ENCODE measurements around the gene CUL4A.
"Not testable (repeated sequence)": the region's sequence is repeated elsewhere in the genome, so short reads cannot be mapped to it uniquely, and the experiment has no call there.

Gene CUL4A

GRCh38 chr13:113239357-113239756 is 29.9 kb downstream of the CUL4A start:
- no peak for DNase-seq (ENCODE audit: low spot score)

GRCh38 chr13:113239986-113240385 is 30.6 kb downstream of the CUL4A start:
- no peak for DNase-seq (ENCODE audit: low spot score)

- not testable (repeated sequence) for DNase-seq (ENCODE audit: low spot score)
These were observed 32.2 kb downstream of the CUL4A start for GRCh38 chr13:113241623-113242022.

DNA sequence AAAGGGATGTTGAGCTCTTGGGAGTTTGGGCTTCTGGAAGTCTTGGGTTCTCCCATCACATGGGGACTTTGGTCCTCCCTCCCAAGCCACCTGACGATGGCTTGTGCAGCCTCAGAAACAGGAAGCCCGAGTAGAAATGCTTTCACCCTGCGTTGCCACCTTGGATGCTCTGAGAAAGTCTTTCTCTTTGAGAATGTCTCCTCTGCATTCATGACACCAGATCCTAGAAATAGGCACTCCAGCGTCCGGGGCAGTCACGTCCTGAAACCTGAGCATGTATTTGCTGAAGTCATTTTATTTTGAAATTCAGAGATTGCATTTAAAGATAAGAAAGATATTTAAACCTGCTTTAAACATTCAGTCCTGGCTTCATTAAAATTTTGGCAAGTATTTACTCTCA is 34.4 kb downstream of the CUL4A start:
- DNase-seq (ENCODE audit: low spot score): no peak

GRCh38 chr13:113245849-113246796 is 36.7 kb downstream of the CUL4A start:
- DNase-seq (ENCODE audit: low spot score): no peak

- DNase-seq (ENCODE audit: low spot score): no peak
These were observed 43.2 kb downstream of the CUL4A start for GRCh38 chr13:113252516-113253095.

- not testable (repeated sequence) for DNase-seq (ENCODE audit: low spot score)
These were observed 48.5 kb downstream of the CUL4A start for GRCh38 chr13:113257908-113258307.

GRCh38 chr13:113258321-113259054 is 49.1 kb downstream of the CUL4A start:
- no peak for DNase-seq (ENCODE audit: low spot score)

- no peak for DNase-seq (ENCODE audit: low spot score)
These were observed 51.6 kb downstream of the CUL4A start for GRCh38 chr13:113260996-113261395.

GRCh38 chr13:113263016-113263415 is 53.6 kb downstream of the CUL4A start:
- not testable (repeated sequence) for DNase-seq (ENCODE audit: low spot score)

- no peak for DNase-seq (ENCODE audit: low spot score)
These were observed 58.4 kb downstream of the CUL4A start for GRCh38 chr13:113267642-113268405.

DNA sequence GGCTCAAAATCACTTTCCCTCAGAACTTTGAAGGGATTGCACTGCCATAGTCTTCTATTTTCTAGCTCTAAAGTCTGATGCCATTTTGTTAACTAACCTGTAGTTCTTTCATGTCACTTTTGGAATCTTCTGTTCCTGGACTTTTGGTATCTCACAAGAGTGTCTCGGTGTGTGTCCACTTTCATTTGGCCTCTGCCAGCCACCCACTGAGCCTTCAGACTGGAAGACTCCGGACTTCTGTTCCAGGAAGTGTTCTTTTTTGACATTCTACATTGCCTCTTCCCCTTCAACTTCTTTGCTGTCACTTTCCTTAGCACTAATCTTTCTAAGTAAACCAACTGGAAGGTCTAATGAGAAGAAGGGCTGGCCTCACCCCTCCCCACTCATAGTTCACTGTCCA is 62.6 kb downstream of the CUL4A start:
- DNase-seq (ENCODE audit: low spot score): no peak

DNA sequence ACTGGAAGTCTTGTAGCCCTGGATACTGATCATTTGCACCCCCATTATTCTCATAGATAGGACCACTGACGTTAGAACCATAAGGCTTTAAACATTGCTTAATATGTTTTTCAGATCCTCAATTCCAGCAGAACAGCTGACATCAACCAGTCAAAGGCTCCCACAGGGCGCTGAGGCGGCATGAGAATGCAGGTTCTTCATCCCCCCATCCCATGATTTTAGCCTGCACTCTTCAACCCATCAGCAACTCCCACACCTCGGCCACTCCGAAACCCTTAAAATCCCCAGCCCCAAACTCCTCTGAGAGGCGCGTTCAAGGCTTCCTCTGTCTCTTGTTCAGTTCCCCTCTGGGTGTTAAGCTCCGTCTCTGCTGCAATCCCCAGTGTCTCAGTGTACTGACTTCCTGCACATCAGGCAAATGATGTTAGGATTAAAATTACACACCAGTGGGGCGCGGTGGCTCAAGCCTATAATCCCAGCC is 63.3 kb downstream of the CUL4A start:
- DNase-seq (ENCODE audit: low spot score): no peak

GRCh38 chr13:113273321-113273720 is 63.9 kb downstream of the CUL4A start:
- no peak for DNase-seq (ENCODE audit: low spot score)

- no peak for DNase-seq (ENCODE audit: low spot score)
These were observed 64.6 kb downstream of the CUL4A start for GRCh38 chr13:113273851-113274590.

- no peak for DNase-seq (ENCODE audit: low spot score)
These were observed 65.3 kb downstream of the CUL4A start for GRCh38 chr13:113274721-113275120.

GRCh38 chr13:113275387-113275786 is 66.0 kb downstream of the CUL4A start:
- peak; percentile 58 for DNase-seq (ENCODE audit: low spot score)

GRCh38 chr13:113280126-113280525 is 70.7 kb downstream of the CUL4A start:
- DNase-seq (ENCODE audit: low spot score): no peak

DNA sequence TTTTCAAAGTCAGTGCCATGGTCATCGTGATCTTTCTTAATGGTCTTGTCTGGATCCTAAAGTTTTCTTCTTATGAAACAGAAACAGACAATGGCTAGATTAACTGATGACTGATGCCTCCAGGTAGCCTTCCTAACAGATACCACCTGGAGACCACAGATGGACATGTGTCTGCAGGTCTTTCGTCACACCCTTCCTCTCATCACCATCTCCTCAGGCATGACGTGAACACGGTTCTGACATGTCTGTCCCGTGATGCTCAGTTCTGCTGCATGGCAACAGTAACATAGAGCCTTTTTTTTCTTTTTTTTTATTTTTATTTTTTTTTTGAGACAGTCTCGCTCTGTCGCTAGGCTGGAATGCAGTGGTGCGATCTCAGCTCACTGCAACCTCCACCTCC is 74.5 kb downstream of the CUL4A start:
- no peak for DNase-seq (ENCODE audit: low spot score)

DNA sequence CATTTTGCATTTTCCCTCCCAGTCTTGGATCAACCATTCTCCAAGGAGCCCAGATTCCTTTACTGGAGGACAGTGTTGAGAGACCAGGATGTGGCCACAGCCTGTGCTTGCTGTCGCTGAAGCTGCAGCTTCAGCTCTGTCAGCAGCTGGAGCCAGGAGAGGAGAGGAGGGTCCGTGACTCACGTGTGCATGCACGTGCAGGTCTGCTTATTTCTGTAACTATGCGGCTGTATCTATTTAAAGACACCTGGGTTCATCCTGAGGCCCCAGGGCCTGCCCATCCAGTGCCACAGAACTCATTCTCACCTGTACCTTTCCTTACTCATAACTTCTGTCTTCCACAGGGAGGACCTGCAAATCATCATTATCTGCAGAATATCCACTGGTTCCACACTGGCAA is 79.5 kb downstream of the CUL4A start:
- DNase-seq (ENCODE audit: low spot score): no peak

- DNase-seq (ENCODE audit: low spot score): no peak
These were observed 81.7 kb downstream of the CUL4A start for GRCh38 chr13:113291129-113291528.

All from ecto neural progenitor cell (in vitro differentiated cells).